WTC11 (cell line): Measurements from ENCODE around the gene SBF2. TPM values are rescaled to one million over a fixed set of nuclear protein-coding genes. Genes with fewer than 3 reads are reported as not detected.

Experiments
- ATAC-seq: fragments of 200-7000 bp; cut with Tn5 transposase; 2 replicates; pipeline ENCODE4 v1.10.0; 2021; ENCODE audit warnings: mild to moderate bottlenecking, moderate library complexity
- CTCF ChIA-PET: fragments of 300-600 bp; sonication (Branson Sonifier 250); formaldehyde crosslinking; loops from one replicate; lab custom pipeline; 2021; ENCODE audit warnings: antibody characterized with exemption; lab: Charles Lee
- POLR2A ChIA-PET: fragments of 350-600 bp; sonication (Branson Sonifier 250); formaldehyde crosslinking; loops from one replicate; lab custom pipeline; 2021; ENCODE audit warnings: antibody characterized with exemption; lab: Charles Lee
- DNase-seq: peaks from one replicate; pipeline ENCODE4 v3.0.0; 2021; ENCODE audit warnings: low spot score
- H3K27ac Mint-ChIP-seq: 2 replicates; pipeline ENCODE4 v1.8.0; 2021; ENCODE audit warnings: mixed read lengths
- H3K27me3 Mint-ChIP-seq: 2 replicates; pipeline ENCODE4 v1.8.0; 2021; ENCODE audit warnings: low read depth, mild to moderate bottlenecking, moderate library complexity, mixed read lengths
- H3K36me3 Mint-ChIP-seq: 2 replicates; pipeline ENCODE4 v1.8.0; 2021; ENCODE audit warnings: mixed read lengths
- H3K4me1 Mint-ChIP-seq: 2 replicates; pipeline ENCODE4 v1.8.0; 2022; ENCODE audit warnings: mixed read lengths
- H3K4me3 Mint-ChIP-seq: 2 replicates; pipeline ENCODE4 v1.8.0; 2021; ENCODE audit warnings: mild to moderate bottlenecking, moderate library complexity, mixed read lengths
- H3K9me3 Mint-ChIP-seq: 2 replicates; pipeline ENCODE4 v1.8.0; 2021; ENCODE audit warnings: mixed read lengths
- CBFB ChIP-seq: sonication (generic); formaldehyde crosslinking; IDR thresholded peaks from 2 replicates; pipeline ENCODE4 v1.8.1; 2022; ENCODE audit warnings: mild to moderate bottlenecking, low read depth, missing genetic modification reagents
- CREM ChIP-seq: sonication (generic); formaldehyde crosslinking; IDR thresholded peaks from 2 replicates; pipeline ENCODE4 v1.8.1; 2022; ENCODE audit warnings: mild to moderate bottlenecking, missing genetic modification reagents, moderate library complexity
- E2F5 ChIP-seq: sonication (generic); formaldehyde crosslinking; IDR thresholded peaks from 2 replicates; pipeline ENCODE4 v1.8.1; 2022; ENCODE audit warnings: mild to moderate bottlenecking, moderate library complexity, missing genetic modification reagents
- FOXJ3 ChIP-seq: sonication (generic); formaldehyde crosslinking; IDR thresholded peaks from 2 replicates; pipeline ENCODE4 v1.9.0; 2021; ENCODE audit warnings: missing genetic modification reagents, mild to moderate bottlenecking, borderline replicate concordance
- GABPB1 ChIP-seq: sonication (generic); formaldehyde crosslinking; IDR thresholded peaks from 2 replicates; pipeline ENCODE4 v1.8.1; 2023; ENCODE audit warnings: mild to moderate bottlenecking, missing genetic modification reagents
- GRHL2 ChIP-seq: fragments of 250-450 bp; sonication (Bioruptor Pico); IDR thresholded peaks from 2 replicates; pipeline ENCODE4 v1.8.0; 2022; ENCODE audit warnings: mild to moderate bottlenecking, moderate library complexity; ENCODE audit not compliant: insufficient replicate concordance, severe bottlenecking
- GTF2I ChIP-seq: fragments of 250-450 bp; sonication (Bioruptor Pico); conservative IDR thresholded peaks from 2 replicates; pipeline ENCODE4 v1.4.0; 2021; ENCODE audit warnings: mild to moderate bottlenecking
- HMGA2 ChIP-seq: fragments of 250-450 bp; sonication (Bioruptor Pico); IDR thresholded peaks from 2 replicates; pipeline ENCODE4 v1.4.0; 2021; ENCODE audit warnings: mild to moderate bottlenecking, moderate library complexity
- HMGXB4 ChIP-seq: sonication (generic); formaldehyde crosslinking; IDR thresholded peaks from 2 replicates; pipeline ENCODE4 v1.8.1; 2023; ENCODE audit warnings: mild to moderate bottlenecking, moderate library complexity, missing genetic modification reagents
- IRF2 ChIP-seq: sonication (generic); formaldehyde crosslinking; IDR thresholded peaks from 2 replicates; pipeline ENCODE4 v1.8.0; 2022; ENCODE audit warnings: low read depth, missing genetic modification reagents, borderline replicate concordance
- JUN ChIP-seq: sonication (generic); formaldehyde crosslinking; IDR thresholded peaks from 2 replicates; pipeline ENCODE4 v1.8.0; 2023; ENCODE audit warnings: mild to moderate bottlenecking, missing genetic modification reagents
- MYBL2 ChIP-seq: sonication (generic); formaldehyde crosslinking; IDR thresholded peaks from 2 replicates; pipeline ENCODE4 v1.8.1; 2023; ENCODE audit warnings: mild to moderate bottlenecking, moderate library complexity, missing genetic modification reagents
- NR3C1 ChIP-seq: sonication (generic); formaldehyde crosslinking; conservative IDR thresholded peaks from 2 replicates; pipeline ENCODE4 v1.8.1; 2023; ENCODE audit warnings: low read depth, mild to moderate bottlenecking, missing genetic modification reagents
- SMAD3 ChIP-seq: sonication (generic); formaldehyde crosslinking; IDR thresholded peaks from 2 replicates; pipeline ENCODE4 v1.8.0; 2022; ENCODE audit warnings: missing genetic modification reagents, mild to moderate bottlenecking, borderline replicate concordance
- SOX15 ChIP-seq: fragments of 250-450 bp; sonication (Bioruptor Pico); IDR thresholded peaks from 2 replicates; pipeline ENCODE4 v1.9.0; 2021; ENCODE audit warnings: mild to moderate bottlenecking
- SP1 ChIP-seq: sonication (generic); formaldehyde crosslinking; conservative IDR thresholded peaks from 2 replicates; pipeline ENCODE4 v1.8.1; 2022; ENCODE audit warnings: missing genetic modification reagents
- TCF7 ChIP-seq: sonication (generic); formaldehyde crosslinking; IDR thresholded peaks from 2 replicates; pipeline ENCODE4 v1.8.0; 2022; ENCODE audit warnings: mild to moderate bottlenecking, low read depth, missing genetic modification reagents, moderate library complexity
- ZMAT4 ChIP-seq: fragments of 250-450 bp; sonication (Bioruptor Pico); IDR thresholded peaks from 2 replicates; pipeline ENCODE4 v1.9.0; 2021; ENCODE audit warnings: mild to moderate bottlenecking
- ZNF121 ChIP-seq: sonication (generic); formaldehyde crosslinking; IDR thresholded peaks from 2 replicates; pipeline ENCODE4 v1.8.0; 2023; ENCODE audit warnings: missing genetic modification reagents
- ZNF138 ChIP-seq: sonication (generic); formaldehyde crosslinking; conservative IDR thresholded peaks from 2 replicates; pipeline ENCODE4 v1.8.1; 2022; ENCODE audit warnings: mild to moderate bottlenecking, moderate library complexity, missing genetic modification reagents
- ZNF396 ChIP-seq: fragments of 250-450 bp; sonication (Bioruptor Pico); IDR thresholded peaks from 2 replicates; pipeline ENCODE4 v1.8.0; 2021; ENCODE audit warnings: mild to moderate bottlenecking, moderate library complexity, borderline replicate concordance
- ZNF512 ChIP-seq: sonication (generic); formaldehyde crosslinking; IDR thresholded peaks from 2 replicates; pipeline ENCODE4 v1.8.1; 2022; ENCODE audit warnings: missing genetic modification reagents, borderline replicate concordance
- total RNA-seq: library from RNA; stranded (reverse); gene quantifications from 3 replicates; pipeline ENCODE4 v1.2.3, GENCODE V29; 2021

The SBF2 gene
- total RNA-seq, 1 experiment from 2014 or later, result 47.6 TPM

GRCh38 chr11:9962722-9963121, 331.3 kb downstream of the SBF2 start:
- no peak for DNase-seq
- Mint-ChIP-seq H3K9me3 (peaks cover 6% of the 10 kb centered on the region), H3K27me3 (no peaks in the 10 kb centered on the region)
- no peak for TF ChIP-seq SOX15 (CRISPR knock-in tag)
- TF ChIP-seq IRF2, result no peak
- no peak for TF ChIP-seq ZNF121 (CRISPR knock-in tag)
- TF ChIP-seq, all 79 proteins: peak for 0
- Mint-ChIP-seq H3K27ac (no peak overlapping the region), H3K36me3 (peaks cover 29% of the 10 kb centered on the region), H3K4me1 (no peaks in the 10 kb centered on the region), H3K4me3 (no peak overlapping the region)
- CTCF ChIA-PET, result no interaction called here
- POLR2A ChIA-PET, result no interaction called here
- ATAC-seq, result no peak

GRCh38 chr11:9957072-9957471, 336.9 kb downstream of the SBF2 start:
- CTCF ChIA-PET, result no interaction called here
- ATAC-seq, result no peak
- Mint-ChIP-seq H3K9me3 (peaks cover 9% of the 10 kb centered on the region), H3K4me1 (peaks cover 5% of the 10 kb centered on the region), H3K4me3 (no peak overlapping the region), H3K36me3 (peaks cover 25% of the 10 kb centered on the region), H3K27me3 (no peaks in the 10 kb centered on the region), H3K27ac (no peak overlapping the region)
- POLR2A ChIA-PET, result no interaction called here
- TF ChIP-seq GTF2I (CRISPR knock-in tag) (no peak), ZNF512 (CRISPR knock-in tag) (no peak), GRHL2 (CRISPR knock-in tag) (no peak), FOXJ3 (CRISPR knock-in tag) (no peak), ZMAT4 (CRISPR knock-in tag) (no peak), ZNF138 (CRISPR knock-in tag) (no peak), SMAD3 (no peak), E2F5 (CRISPR knock-in tag) (no peak), HMGXB4 (CRISPR knock-in tag) (no peak), NR3C1 (CRISPR knock-in tag) (no peak), IRF2 (no peak), MYBL2 (CRISPR knock-in tag) (no peak), HMGA2 (CRISPR knock-in tag) (no peak), CBFB (no peak), JUN (CRISPR knock-in tag) (no peak), ZNF396 (no peak), CREM (CRISPR knock-in tag) (no peak), GABPB1 (CRISPR knock-in tag) (no peak)
- DNase-seq, result no peak

- peaks cover 25% of the 10 kb centered on the region for H3K36me3 Mint-ChIP-seq
- H3K4me1 Mint-ChIP-seq, result peaks cover 6% of the 10 kb centered on the region
- ChIA-PET POLR2A (no interaction called here), CTCF (no interaction called here)
- no peaks in the 10 kb centered on the region for H3K27me3 Mint-ChIP-seq
- no peak for TF ChIP-seq GTF2I (CRISPR knock-in tag)
- TF ChIP-seq SP1, result no peak
- TF ChIP-seq TCF7 (CRISPR knock-in tag), result no peak
- TF ChIP-seq IRF2, result no peak
- TF ChIP-seq ZMAT4 (CRISPR knock-in tag), result no peak
- no peak for TF ChIP-seq SMAD3
- no peak overlapping the region for H3K4me3 Mint-ChIP-seq
- no peak for DNase-seq
- peaks cover 9% of the 10 kb centered on the region for H3K9me3 Mint-ChIP-seq
- H3K27ac Mint-ChIP-seq, result no peak overlapping the region; the same call in 1 of the 2 replicates
- ATAC-seq, result no peak
Observed at GRCh38 chr11:9956483-9956882, 337.5 kb downstream of the SBF2 start.
